Measurements from ENCODE around the gene MSMP.

GRCh38 chr9:35731415-35732184, 22.5 kb downstream of the MSMP start:
- TF ChIP-seq CTCF (conservative IDR thresholded peaks at IDR 0.05; ENCODE audit: low read depth in 2 of 2) (no peak), STAT1 (IDR thresholded peaks at IDR 0.05; ENCODE audit: unreplicated experiment) (no peak)

Measured in GM23338 (cell line).